NK-92 treated with Interleukin-12 subunit alpha and Interleukin-12 subunit beta, amount 100 ng/mL, for 24 hours (cell line): ENCODE results near the gene CHD2.

ENCODE experiments used
- DNase-seq: peaks from one replicate; lab custom pipeline; 2025; lab: John Stamatoyannopoulos, UW

CHD2 gene

DNA sequence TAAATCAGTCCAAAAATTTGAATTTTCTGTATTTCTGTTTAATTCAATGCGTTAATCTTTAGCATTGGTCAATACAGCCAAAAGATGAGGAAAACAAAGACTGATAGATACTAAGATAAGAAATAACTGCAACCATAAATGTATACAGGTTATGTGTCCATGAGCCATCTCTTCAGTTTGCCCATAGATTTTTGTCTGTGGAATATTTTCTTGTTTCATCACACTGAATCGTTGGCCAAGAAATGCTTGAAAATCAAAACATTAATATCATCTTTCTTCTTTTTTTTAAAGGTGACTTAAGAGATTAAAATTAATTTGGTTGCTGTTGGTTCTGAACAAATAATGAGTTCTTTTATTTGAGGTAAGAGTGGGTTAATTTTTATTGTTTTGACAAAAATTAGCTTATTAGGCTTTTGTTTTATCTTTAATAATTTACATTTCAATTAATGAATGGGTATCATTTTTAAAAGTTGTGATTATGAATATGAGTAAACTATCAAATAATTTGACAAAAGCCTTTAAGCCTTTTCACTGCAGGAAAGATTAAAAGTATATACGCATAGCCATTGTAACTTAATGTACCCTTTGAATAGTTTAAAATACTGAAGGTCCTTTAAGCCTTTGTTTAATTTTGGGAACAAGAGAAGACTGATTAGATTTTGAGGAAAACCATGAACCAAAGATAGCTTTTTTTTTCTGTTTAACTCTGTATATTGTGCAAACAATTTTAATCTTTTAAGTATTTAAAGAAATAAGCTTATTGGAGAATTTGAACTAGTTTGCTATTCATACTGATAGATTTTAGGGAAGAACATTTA lies 14.7 kb upstream of the CHD2 start:
- DNase-seq: no peak

DNA sequence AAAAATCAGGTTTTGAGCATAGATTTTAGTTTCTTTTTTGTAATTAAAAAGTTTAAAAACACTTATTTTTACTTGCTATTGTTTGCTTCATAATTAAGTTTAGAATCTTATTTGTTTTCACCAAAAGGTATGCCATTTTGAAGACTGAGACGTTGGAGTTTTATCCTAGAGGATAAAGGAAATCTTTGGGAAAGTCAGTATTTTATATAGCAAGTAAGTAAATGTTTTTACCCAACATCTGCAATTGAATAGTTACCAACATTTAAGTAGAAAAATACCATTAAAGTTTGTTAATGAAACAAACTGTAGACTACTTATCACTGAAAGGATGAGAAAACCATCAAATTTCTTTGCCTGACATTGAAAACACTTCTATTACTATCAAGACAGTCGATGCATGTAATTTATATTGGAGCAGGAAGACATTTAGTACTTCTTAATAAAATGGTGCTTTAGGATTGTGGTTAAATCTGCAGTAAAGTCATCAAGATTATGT lies 14.0 kb upstream of the CHD2 start:
- no peak for DNase-seq

GRCh38 chr15:92886815-92887214 lies 13.3 kb upstream of the CHD2 start:
- no peak for DNase-seq

DNA sequence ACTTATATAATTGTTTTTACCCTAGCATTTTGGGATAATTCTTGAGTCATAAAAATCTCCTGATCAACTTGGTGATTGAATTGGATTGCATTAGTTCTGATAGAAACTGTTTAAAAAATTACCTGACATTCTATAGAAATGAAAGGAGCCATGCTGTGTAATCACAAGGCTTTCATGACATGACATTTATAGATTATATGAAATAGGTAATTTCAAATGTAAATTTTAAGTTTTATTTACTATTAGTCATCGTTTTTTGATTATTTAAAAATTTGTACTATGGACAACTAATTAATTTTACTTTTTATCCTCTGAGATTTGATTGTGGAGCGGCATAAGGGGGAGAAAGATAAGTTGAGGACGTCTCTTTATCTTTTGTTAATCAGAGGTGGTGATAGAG lies 12.3 kb upstream of the CHD2 start:
- no peak for DNase-seq

GRCh38 chr15:92889390-92890107 lies 10.6 kb upstream of the CHD2 start:
- no peak for DNase-seq

- no peak for DNase-seq
These were observed 8.5 kb upstream of the CHD2 start for GRCh38 chr15:92891533-92892200.

- no peak for DNase-seq
These were observed 7.9 kb upstream of the CHD2 start for GRCh38 chr15:92892201-92892555.

GRCh38 chr15:92893200-92893599 lies 6.9 kb upstream of the CHD2 start:
- DNase-seq: no peak

DNA sequence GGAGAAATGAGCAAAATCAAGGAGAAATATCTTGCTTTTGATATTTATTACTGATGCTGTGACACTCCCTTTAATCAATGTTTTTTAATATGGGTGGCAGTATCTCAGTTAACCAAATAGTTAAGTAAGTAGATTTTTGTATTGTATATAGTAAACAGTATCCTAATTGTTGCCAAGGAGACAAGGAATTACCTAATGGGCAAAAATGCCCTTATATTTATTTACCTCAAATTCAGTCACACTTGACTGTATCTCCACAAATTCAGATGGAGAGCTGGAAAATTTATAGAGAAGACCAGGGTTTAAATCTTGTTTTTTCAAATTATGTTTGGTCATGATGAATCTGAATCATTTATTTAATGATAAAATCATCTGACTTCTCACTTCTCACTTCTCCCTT lies 3.6 kb upstream of the CHD2 start:
- no peak for DNase-seq

DNA sequence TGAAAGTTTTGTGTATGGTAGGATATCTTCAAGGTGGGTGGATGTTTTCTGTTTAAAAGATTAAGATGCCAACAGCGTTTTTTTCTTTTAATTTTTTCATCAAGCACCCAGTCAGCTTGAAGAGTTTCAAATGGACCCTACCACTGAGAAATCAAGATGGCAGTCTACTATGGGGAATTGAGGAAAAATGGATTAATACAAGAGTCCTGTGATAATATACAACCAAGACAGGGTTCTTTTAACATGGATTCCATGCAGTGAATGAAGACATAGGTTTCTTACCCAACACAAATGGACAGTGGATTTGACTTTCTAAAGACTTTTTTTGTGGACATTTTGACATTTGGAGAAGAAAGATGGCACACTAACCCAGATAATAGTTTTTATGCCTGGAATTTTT lies 2.5 kb upstream of the CHD2 start:
- no peak for DNase-seq

DNA sequence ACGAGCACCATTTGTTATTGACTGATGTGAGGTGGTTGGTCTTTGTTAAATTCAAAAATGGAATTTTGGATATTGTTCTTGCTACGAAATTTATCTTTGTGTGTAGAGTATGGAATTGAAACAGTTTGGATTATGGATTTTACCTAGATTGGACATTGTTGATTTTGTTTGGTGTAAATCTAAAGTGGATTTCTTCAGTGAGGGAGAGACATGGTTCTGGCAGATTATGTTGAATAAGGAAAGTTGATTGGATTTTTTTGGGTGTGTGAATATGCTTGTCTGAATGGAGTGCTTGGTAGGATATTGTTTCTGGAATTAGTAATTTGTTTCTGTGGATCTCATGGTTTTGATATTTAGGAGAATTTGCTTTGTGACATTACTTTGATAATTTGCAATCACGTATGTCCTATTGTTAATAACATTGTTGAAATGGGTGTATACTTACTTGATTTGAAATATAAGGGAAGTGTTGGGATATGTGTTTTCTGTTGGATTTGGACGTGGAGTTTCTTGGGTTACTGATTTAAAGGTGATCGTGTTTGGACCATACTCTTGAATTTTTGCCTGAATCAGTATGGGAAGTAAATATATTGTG lies 1.0 kb upstream of the CHD2 start:
- no peak for DNase-seq

GRCh38 chr15:92899601-92899947 lies 550 bp upstream of the CHD2 start:
- DNase-seq: no peak

GRCh38 chr15:92900731-92901071 lies 577 bp downstream of the CHD2 start:
- DNase-seq: no peak

GRCh38 chr15:92901072-92901761 lies 1.1 kb downstream of the CHD2 start:
- DNase-seq: no peak

- DNase-seq: no peak
These were observed 1.9 kb downstream of the CHD2 start for GRCh38 chr15:92901995-92902394.

DNA sequence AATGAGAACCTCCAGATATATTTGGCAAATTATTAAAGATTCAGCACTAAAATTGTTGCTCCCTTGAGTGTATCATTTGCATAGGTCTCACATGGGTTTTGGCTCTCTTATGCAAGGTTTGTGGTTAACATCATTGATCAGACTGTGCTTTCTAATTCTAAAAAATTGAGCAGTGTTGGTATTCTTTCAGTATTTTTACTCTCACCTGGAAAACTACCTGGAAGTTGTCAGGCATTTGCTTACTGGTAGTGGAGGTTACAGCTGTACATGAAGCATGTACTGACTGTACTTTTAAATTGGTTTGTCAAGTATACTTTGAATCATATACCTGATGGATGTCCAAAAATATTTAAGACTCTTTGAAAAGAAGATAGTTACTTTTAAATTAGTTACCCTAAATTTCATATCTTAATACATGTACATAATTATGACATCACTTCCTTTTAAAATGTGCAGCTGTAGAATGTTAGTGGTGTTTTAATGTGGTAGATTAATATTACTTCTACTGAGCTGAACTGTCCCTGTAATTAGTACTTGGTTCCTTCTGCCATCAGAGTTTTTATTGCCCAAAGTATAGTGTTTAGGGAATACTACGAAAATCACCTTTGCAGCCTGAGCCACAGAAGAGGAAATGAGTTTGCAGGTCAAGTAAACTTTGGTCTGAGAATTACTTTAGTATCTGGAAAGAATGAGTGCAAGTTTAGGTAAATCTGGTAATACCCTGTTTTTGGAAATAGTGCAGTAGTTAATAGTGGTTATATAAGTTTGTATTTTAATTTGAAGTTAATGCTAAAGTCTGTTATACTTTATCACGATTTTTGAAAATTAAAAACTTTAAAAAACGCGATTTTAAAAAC lies 2.8 kb downstream of the CHD2 start:
- no peak for DNase-seq

- DNase-seq: no peak
These were observed 3.5 kb downstream of the CHD2 start for GRCh38 chr15:92903631-92903965.

GRCh38 chr15:92903966-92904721 lies 4.0 kb downstream of the CHD2 start:
- DNase-seq: peak; percentile 99

GRCh38 chr15:92904722-92905571 lies 4.8 kb downstream of the CHD2 start:
- no peak for DNase-seq

DNA sequence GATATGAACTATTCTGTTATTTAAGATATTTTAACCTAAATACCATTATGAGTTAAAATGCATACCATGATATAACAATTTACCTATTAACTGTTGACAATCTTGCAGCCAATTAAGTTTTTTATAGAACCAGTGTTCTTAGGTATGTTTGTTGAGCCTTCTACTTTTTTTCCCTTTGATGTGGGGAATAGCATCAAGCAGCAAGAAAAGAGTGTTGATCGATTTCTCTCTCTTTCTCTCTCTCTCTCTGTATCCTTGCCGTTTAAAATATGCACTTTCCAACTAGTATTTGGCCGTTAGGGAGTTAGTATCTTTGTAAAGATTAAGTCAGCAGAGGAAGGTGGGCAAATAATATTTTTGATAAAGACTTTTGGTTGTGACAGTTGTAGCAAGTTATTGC lies 5.9 kb downstream of the CHD2 start:
- DNase-seq: no peak
